HG03039 (cell line): ENCODE results near the gene USP43.
"Not testable (repeated sequence)": the region's sequence is repeated elsewhere in the genome, so short reads cannot be mapped to it uniquely, and the experiment has no call there.

ENCODE experiments used
- ATAC-seq: cut with Tn5 transposase; IDR thresholded peaks from one replicate; pipeline ENCODE4 v1.9.1; 2021; ENCODE audit warnings: mild to moderate bottlenecking, moderate library complexity; ENCODE audit not compliant: unreplicated experiment

The USP43 gene

DNA sequence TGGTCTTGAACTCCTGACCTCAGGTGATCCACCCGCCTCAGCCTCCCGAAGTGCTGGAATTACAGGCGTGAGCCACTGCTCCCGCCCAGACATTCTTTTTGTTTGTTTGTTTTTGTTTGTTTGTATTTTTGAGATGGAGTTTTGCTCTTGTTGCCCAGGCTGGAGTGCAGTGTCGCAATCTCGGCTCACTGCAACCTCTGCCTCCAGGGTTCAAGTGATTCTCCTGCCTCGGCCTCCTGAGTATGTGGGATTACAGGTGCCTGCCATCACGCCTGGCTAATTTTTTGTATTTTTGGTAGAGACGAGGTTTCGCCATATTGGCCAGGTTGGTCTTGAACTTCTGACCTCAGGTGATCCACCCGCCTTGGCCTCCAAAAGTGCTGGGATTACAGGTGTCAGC is 18.2 kb downstream of the USP43 start:
- ATAC-seq: not testable (repeated sequence)

DNA sequence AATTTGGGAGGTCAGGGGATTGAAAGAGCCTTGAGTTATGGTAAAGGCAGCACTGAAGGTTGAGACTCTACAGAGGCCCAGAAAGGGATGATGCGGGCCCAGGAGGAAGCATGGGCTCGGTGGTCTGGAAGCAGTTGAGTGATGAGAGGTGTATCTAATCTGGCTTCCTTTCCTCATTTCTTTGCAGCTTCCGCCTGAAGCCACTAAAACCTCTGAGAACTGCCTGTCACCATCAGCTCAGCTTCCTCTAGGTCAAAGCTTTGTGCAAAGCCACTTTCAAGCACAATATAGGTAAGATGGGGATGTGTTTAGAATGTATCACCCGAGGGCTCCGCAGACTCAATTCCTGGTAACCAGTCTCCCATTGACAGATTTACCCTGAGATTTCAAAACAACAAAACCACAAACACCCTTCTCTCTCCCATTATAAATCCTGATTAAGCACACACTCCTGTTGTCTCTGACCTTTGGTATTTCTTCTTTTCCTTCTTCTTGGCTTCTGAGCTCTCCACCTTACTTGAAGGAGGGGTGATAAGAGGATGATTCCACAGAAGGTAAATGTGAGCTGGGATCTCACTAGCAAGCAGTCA is 21.2 kb downstream of the USP43 start:
- ATAC-seq: no peak

- ATAC-seq: no peak
Measured at GRCh38 chr17:9668517-9668916, 23.2 kb downstream of the USP43 start.

DNA sequence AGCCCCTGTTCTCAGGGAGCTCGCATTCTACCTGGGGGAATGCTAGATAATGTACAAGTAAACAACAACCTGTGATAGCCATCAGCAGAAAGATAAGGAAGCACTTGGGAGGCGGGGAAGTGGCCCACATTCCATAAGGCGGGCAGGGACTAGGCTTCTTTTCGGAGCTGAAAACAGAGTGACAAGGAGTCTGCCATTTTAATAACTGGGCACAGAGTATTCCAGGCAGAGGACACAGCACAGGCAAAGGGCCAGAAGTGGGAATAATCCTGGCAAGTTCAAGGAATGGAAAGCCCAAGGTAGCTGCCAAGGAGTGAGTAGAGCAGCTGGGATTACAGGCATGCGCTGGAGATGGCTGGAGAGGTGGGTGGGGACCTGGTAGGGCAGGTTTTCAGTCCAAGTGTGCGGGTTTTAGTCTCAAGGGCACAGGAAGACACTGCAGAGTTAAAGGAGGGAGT is 24.3 kb downstream of the USP43 start:
- no peak for ATAC-seq

DNA sequence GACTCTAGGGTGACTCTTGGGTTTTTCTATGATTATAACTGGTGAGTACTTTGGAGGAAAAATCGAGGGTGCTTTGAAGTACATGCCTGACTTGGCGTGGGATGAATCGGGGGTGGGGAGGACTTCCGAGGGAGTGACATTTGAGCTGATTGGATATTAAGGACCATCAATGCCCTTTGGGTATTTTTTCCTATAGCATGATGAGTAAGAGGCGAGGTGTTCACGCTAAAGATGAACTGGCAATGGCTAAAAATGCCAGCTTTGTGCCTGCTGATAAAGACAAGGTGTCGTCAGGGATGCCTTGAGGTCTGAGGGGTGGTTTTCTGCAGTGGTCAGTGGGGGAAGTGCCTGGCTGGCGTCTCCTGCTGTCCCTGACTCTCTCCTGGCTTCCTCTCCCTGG is 25.3 kb downstream of the USP43 start:
- no peak for ATAC-seq

- no peak for ATAC-seq
Measured at GRCh38 chr17:9671559-9671958, 26.2 kb downstream of the USP43 start.

DNA sequence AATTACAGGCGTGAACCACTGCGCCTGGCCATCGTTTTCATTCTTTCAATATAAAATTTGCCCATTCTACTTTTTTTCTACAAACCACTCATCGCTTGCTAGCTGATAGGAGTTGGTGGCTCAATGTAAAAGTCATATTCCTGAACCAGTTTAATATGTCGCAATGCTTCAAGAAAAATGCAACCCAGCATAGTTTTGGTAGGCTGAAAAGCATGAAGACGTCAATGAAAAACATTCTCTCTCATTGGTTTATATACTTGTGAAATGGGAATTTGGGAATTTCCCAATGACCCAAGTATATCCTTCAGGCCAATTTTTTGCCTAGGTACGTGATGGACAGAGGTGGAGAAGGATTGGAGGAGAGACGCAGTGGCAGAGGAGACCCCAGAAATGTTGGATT is 26.9 kb downstream of the USP43 start:
- no peak for ATAC-seq

DNA sequence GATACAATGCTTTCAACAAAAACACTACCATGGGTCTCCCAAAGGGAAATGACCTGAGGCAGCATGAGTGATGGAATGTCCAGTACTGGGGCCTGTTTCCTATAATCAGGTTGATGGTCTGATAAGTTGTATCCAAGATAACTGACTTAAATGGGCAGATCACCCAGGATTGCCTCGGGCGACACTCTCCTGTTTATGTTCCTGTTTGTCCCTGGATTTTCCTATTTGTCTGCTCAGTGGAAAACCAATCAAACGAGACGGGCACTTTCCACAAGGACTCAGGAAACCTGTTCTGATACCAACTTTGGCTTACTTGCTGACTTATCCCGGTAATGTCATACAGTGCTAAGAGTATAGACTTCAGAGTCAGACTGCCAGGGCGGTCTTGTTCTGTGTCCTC is 27.4 kb downstream of the USP43 start:
- ATAC-seq: no peak

- no peak for ATAC-seq
Measured at GRCh38 chr17:9676084-9676483, 30.8 kb downstream of the USP43 start.

- ATAC-seq: no peak
Measured at GRCh38 chr17:9676820-9677310, 31.5 kb downstream of the USP43 start.

DNA sequence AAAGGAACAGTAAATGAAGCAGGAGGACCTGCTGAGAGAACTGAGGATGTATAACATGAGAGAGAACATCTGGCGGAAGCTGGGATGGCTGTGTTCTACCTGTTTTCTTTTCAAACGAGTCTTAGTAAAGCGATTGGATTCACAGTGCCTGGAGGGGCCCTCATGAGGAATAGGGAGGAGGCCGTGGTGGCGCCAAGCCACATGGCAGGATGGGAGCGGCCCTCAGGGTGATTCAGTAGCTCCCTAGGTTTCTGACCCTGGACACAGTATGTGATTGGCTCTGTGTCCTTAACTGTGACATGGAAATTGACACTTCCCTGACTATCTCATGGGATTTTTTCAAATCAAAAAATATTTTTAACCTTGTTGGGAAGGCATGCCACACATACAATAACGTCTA is 32.1 kb downstream of the USP43 start:
- no peak for ATAC-seq

DNA sequence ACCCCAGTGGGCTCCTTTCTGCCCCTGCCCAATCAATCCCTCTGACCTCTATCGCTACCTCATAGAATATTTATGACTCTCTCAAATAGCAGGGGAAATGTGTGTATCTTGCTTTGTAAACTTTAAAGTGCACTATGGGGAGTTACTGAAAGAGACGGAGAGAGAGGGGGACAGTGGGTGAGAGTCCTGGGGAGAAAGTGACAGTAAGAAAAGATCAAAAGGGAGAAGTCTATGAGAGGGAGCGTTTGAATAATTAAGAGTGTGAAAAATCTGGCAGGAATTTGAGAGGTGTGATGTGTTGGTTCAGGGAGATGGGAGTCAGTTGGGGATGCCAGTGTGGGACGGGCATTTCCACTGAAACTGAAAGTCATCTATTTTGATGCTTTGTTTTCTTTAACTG is 32.6 kb downstream of the USP43 start:
- ATAC-seq: no peak

DNA sequence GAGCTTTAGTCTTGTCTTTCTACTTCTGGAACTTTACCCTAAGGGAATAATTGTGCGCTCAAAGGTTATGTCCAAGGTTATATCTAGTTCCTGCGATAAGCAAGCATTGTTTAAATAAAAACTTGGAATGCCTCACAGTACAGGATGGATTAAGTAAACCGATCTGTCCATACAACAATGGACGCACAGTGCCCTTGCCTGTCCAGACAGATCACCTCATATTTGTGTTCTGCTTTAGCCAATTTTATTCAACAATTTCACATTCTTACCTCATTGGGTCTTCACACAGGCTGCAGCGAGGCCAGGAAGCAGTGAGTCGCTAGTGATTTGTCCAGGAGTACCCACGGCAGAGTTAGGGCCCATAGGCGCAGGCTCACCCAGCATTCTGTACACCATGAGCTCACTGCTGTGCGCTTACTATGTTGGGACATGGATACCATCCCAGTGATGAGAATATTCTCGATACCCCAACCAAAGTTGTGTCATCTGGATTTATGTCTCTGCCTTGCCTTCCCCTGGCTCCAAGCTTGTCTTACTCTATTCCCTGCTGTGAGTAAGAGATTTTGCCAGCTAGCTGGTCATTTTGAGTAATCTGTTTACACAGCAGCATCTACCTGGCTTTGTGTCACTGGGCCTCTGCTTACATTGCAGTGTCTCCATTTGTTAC is 39.8 kb downstream of the USP43 start:
- no peak for ATAC-seq

DNA sequence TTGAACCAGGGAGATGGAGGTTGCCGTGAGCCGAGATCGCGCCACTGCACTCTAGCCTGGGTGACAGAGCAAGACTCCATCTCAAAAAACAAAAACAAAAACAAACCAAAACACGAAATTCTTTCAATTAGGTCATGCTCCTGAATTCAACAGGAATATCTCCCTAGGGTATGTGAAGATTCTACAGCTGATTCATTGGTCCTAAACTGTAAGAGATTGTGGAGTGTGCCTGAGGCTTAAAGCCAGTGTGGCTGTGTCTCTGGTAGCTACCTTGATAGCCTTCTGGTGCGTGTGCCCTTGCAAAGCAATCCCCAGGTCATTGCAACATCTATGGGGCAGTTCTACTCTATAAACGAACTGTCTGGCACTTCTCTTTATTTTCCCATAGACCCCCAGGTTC is 48.4 kb downstream of the USP43 start:
- ATAC-seq: no peak

GRCh38 chr17:9696279-9697044 is 51.1 kb downstream of the USP43 start:
- no peak for ATAC-seq

DNA sequence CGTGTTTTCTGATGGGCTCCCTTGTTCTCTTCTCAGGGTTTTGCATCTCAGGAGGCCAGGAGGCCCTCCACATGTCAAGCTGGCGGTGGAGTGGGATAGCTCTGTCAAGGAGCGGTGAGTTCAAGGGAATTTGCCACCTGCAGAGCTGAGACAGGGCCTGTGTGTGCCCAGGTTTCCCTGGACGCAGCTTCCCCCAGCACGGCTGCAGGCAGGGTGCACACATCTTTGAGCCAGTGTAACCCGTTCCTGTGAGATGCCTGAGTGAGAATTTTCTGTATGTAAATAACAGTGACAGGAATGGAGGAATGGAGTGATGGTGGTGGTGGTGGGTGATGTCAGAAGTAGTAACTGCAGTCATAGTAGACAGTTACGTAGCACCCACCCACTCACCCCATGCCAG is 54.8 kb downstream of the USP43 start:
- ATAC-seq: no peak

- ATAC-seq: no peak
Measured at GRCh38 chr17:9700754-9701476, 55.6 kb downstream of the USP43 start.

DNA sequence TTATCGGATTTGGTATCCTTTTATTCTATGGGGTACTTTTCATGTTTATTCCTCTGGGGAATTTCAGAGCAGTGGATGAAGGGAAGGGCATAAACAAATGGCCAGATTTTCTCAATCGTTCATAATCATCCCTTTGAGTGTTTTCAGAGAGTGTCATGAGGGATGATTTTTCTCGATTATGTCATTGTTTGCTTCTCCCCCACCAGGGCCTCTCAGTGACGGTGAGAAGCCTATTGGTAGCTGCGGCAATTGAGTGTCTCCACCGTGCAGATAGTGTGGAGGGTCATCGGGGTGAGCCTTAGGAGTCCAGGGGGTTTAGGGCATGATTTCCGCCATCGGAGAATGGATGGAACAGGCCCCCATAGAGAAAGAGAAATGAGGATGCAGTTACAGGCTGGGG is 57.2 kb downstream of the USP43 start:
- ATAC-seq: no peak

DNA sequence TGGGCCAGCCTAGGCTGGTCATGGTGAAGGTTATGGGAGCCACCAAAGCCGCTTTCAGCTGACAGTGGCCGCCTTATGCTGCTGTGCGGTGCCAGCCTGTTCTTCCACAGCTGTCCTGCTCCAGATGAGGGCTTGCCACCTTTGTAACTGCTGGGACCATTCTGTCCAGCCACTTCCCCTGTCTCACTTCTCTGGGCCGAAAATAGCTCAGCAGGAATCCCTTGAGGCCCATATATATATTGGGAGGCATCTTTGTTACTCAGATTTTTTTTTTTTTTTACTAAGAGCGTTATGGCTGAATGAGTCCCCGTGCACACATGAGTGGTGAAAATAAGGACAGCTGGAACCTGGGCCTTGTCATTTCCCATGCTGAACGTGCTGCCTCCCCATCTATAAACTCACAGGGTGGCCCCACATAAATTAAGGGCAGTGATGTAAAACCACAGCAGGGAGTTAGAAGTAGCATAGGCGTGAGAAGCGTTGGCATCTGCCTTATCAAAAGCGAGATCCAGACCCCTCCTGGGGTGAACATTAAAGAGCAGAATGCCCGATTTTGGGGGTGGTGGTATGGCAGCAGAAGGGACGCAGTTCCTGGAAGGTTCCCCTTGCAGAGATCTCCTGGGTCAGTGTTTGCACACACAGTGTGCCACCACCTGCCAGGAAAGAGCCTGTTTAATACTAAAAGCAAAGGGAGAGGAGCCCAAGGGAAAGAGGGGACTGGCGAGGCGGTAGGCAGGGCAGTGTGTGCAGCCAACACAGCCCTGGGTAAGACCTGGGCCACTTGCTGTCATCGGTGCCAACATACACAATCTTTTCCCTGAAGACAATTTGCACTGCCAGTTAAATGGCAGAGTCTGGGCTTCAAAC is 57.8 kb downstream of the USP43 start:
- no peak for ATAC-seq

- no peak for ATAC-seq
Measured at GRCh38 chr17:9703781-9704082, 58.4 kb downstream of the USP43 start.

DNA sequence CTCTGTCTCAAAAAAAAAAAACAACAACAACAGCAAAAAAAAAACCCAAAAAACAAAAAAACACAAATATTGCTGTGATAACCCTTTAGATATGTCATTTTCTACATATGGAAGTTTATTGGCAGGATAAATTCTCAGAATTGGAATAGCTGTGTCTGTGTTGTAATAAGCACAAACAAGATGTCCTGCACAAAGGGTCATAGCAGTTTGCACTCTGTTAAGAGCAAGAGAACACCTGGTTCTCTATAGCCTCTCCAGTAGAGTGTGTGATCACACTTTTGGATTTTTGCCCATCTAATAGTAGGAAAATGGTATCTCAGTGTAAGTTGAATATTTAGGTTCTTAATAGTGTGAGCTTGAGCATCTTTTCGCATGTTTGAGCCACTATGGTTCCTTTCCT is 60.4 kb downstream of the USP43 start:
- no peak for ATAC-seq
